Prostate gland (tissue), 2 donors: Measurements from ENCODE around the gene EBF3.

ENCODE experiments used
- POLR2AphosphoS5 ChIP-seq: sonication (generic); formaldehyde crosslinking; IDR thresholded peaks from one replicate; pipeline ENCODE4 v1.6.1; 2017; ENCODE audit warnings: antibody characterized with exemption
- TF ChIP-seq, protein P1 (sequence below), 4 experiments: fragments of 200-600 bp in 2 of 4; fragments of 450-650 bp in 2 of 4; sonication (generic) in 2 of 4; IDR thresholded peaks; 1 replicate in 3 of 4; 2 replicates in 1 of 4; pipeline ENCODE4 v1.5.1; 2016 to 2019; ENCODE audit warnings: antibody characterized with exemption in 4 of 4, mild to moderate bottlenecking in 2 of 4, moderate library complexity in 2 of 4

DNA sequence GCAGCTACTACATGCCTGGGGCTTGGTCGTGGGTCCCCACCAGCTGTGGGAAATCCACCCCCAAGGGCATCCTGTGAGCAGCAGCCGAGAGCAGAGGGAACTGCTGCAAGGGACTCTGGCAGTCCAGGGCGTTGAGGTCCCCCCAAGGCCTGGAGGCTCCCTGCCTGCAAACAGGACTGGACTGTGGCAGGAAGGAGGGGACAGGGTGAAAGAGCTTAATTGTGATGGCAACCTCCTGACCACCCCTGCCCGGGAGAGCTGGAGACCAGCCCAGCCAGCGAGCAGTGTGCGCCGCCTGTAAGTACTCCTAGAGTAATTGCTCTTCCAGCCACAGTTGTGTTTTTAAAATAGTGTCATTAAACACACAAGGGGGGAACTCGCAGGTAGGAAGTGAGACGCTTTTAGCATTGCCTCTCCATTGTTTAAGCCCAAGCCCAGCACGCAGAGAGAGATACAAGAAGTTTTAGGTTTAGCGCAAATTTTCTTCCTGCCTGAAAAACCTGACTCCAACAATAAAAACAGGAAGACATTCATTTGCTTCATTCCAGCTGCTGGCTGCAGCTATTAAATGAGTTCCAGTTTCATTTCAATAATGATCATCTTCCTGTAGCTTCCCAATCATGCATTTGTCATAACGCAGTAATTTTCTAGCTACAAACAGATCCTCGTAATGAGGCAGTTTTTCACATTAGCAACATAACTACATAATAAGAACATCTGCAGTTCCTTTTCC lies 111.1 kb downstream of the EBF3 start:
- TF ChIP-seq, protein P1, sequence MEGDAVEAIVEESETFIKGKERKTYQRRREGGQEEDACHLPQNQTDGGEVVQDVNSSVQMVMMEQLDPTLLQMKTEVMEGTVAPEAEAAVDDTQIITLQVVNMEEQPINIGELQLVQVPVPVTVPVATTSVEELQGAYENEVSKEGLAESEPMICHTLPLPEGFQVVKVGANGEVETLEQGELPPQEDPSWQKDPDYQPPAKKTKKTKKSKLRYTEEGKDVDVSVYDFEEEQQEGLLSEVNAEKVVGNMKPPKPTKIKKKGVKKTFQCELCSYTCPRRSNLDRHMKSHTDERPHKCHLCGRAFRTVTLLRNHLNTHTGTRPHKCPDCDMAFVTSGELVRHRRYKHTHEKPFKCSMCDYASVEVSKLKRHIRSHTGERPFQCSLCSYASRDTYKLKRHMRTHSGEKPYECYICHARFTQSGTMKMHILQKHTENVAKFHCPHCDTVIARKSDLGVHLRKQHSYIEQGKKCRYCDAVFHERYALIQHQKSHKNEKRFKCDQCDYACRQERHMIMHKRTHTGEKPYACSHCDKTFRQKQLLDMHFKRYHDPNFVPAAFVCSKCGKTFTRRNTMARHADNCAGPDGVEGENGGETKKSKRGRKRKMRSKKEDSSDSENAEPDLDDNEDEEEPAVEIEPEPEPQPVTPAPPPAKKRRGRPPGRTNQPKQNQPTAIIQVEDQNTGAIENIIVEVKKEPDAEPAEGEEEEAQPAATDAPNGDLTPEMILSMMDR (IDR thresholded peaks at IDR 0.05) = no peak
- TF ChIP-seq POLR2AphosphoS5 = no peak
